ENCODE data around the gene MAMLD1. TPM values are rescaled to one million over a fixed set of nuclear protein-coding genes. Genes with fewer than 3 reads are reported as not detected.

MAMLD1 gene
- total and polyA plus RNA-seq, 9 of the 15 experiments (the other 6 are each of a cell fraction or from before 2014, with no cell fraction given): 0.12 to 0.18 TPM; not detected in 7

DNA sequence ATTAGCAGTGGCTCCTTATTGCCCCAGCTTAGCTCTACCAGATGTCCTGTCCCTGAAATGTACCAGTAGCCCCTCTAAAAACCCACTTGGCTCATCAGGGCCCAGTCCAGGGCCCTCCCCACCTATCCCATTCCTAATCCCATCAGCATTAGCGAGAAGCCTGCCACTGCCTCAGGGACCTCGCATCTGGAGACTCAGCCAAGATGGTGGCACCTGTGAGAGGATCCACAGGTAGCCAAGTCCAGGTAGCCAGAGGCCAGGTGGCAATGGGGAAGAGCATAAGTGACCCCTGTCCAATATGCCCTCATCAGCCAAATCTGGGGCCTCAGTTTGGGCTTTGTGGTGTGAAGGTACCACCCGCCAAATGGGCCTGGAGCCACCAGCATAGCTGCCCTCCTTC lies 97.7 kb downstream of the MAMLD1 start (continued):
- TF ChIP-seq, protein P1, sequence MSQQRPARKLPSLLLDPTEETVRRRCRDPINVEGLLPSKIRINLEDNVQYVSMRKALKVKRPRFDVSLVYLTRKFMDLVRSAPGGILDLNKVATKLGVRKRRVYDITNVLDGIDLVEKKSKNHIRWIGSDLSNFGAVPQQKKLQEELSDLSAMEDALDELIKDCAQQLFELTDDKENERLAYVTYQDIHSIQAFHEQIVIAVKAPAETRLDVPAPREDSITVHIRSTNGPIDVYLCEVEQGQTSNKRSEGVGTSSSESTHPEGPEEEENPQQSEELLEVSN (IDR thresholded peaks at IDR 0.05; ENCODE audit: borderline replicate concordance in 1 of 2, extremely low read depth in 1 of 2, insufficient read depth in 1 of 2, insufficient read length in 1 of 2, low read depth in 1 of 2, low read length in 1 of 2, poor library complexity in 1 of 2, severe bottlenecking in 1 of 2): no peak
- TF ChIP-seq NR3C1 (CRISPR knock-in tag; IDR thresholded peaks at IDR 0.05) (no peak), CBFA2T3 (IDR thresholded peaks at IDR 0.05) (no peak), ZNF583 (CRISPR knock-in tag; IDR thresholded peaks at IDR 0.05) (no peak), TFAM (CRISPR knock-in tag; conservative IDR thresholded peaks at IDR 0.05) (no peak), CAMTA2 (CRISPR knock-in tag; conservative IDR thresholded peaks at IDR 0.05) (no peak), LARP7 (IDR thresholded peaks at IDR 0.05) (no peak), ZKSCAN1 (IDR thresholded peaks at IDR 0.05; ENCODE audit: low read depth, low read length) (no peak), ELF2 (CRISPR knock-in tag; IDR thresholded peaks at IDR 0.05) (no peak), NR4A1 (CRISPR knock-in tag; IDR thresholded peaks at IDR 0.05) (no peak), NR4A1 (tag; IDR thresholded peaks at IDR 0.05) (no peak)

DNA sequence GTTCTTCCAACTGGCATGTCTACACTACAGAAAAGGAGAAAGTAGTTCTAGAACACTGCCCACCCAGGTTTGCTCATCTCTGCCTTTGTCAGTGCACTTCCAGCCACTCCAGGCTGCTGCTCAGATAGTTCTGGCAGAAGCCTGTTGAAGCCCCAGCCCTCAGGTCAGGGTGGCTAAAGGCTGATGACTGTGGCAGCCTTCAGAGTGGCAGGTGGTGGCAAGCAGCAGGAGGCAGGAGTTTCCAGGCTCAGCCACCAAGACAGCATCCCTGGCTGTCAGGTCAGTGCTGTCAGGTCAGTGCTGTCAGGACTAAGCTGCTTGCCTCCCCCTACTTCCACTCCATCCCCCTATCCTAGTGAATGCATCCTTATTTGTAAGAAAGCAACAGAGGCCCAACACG lies 100.4 kb downstream of the MAMLD1 start:
- FAIRE-seq (no peak), ATAC-seq (no peak), DNase-seq (ENCODE audit: extremely low read depth in 1 of 4, low spot score in 3 of 4) (no peak)
- in situ Hi-C loops (cut with MboI) (no loop called here), intact Hi-C loops (cut with micrococcal nuclease) (no loop called here)
- H3K4me1 ChIP-seq (replicated peaks in 1 of 2; ENCODE audit: control insufficient read depth in 2 of 2, insufficient read depth in 2 of 2, low read length in 2 of 2): no peaks in the 10 kb centered on the region
- CTCF ChIA-PET (ENCODE audit: low intra/inter-chr PET ratio): no interaction called here
- H3K4me3 ChIP-seq: no peak overlapping the region
- H3K9ac ChIP-seq (ENCODE audit: insufficient read depth in 1 of 2, low read depth in 2 of 2, low read length in 2 of 2): no peak overlapping the region
- no TSS peak for BruUV-seq (replicated peaks)
- H3K9me3 ChIP-seq (replicated peaks; ENCODE audit: control insufficient read depth, insufficient read depth, low read depth, low read length): no peaks in the 10 kb centered on the region
- H3K27me3 ChIP-seq (ENCODE audit: control insufficient read depth in 2 of 2, insufficient read depth in 2 of 2, low read length in 2 of 2): peaks cover 0 to 28% of the 10 kb centered on the region in 2 experiments; a peak in 2 of 5 replicates
- no peak overlapping the region for H3K4me2 ChIP-seq (ENCODE audit: insufficient read depth, low read length)
- no peaks in the 10 kb centered on the region for H3K79me2 ChIP-seq (ENCODE audit: control insufficient read depth, insufficient read depth, low read length)
- H3K36me3 ChIP-seq (ENCODE audit: control insufficient read depth, insufficient read depth, low read length): no peaks in the 10 kb centered on the region
- no peaks in the 10 kb centered on the region for H3K9me1 ChIP-seq (ENCODE audit: control insufficient read depth, insufficient read depth, low read length)
- 0% methylated on average over 1 of the region's 1 CpG for WGBS (ENCODE audit: insufficient coverage, low coverage, missing lambda C conversion rate)
- no peak overlapping the region for H3K27ac ChIP-seq (ENCODE audit: extremely low read depth, low read depth, low read length)
- H2AFZ ChIP-seq (ENCODE audit: low read depth, low read length): no peak overlapping the region
- POLR2A ChIA-PET: no interaction called here
- no peaks in the 10 kb centered on the region for H4K20me1 ChIP-seq (replicated peaks; ENCODE audit: control insufficient read depth, insufficient read depth, low read length)
- TF ChIP-seq, protein P2, sequence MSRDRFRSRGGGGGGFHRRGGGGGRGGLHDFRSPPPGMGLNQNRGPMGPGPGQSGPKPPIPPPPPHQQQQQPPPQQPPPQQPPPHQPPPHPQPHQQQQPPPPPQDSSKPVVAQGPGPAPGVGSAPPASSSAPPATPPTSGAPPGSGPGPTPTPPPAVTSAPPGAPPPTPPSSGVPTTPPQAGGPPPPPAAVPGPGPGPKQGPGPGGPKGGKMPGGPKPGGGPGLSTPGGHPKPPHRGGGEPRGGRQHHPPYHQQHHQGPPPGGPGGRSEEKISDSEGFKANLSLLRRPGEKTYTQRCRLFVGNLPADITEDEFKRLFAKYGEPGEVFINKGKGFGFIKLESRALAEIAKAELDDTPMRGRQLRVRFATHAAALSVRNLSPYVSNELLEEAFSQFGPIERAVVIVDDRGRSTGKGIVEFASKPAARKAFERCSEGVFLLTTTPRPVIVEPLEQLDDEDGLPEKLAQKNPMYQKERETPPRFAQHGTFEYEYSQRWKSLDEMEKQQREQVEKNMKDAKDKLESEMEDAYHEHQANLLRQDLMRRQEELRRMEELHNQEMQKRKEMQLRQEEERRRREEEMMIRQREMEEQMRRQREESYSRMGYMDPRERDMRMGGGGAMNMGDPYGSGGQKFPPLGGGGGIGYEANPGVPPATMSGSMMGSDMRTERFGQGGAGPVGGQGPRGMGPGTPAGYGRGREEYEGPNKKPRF (IDR thresholded peaks at IDR 0.05; ENCODE audit: low read depth, low read length): no peak
- TF ChIP-seq ZNF707 (CRISPR knock-in tag; conservative IDR thresholded peaks at IDR 0.05) (no peak), ZNF232 (CRISPR knock-in tag; IDR thresholded peaks at IDR 0.05) (no peak), PHF8 (IDR thresholded peaks at IDR 0.05; ENCODE audit: borderline replicate concordance, low read length) (no peak), JUNB (CRISPR knock-in tag; conservative IDR thresholded peaks at IDR 0.05) (no peak), ETV6 (IDR thresholded peaks at IDR 0.05; ENCODE audit: borderline replicate concordance in 1 of 2, low read depth in 2 of 2, low read length in 1 of 2) (no peak), ETV6 (CRISPR knock-in tag; IDR thresholded peaks at IDR 0.05; ENCODE audit: borderline replicate concordance) (no peak), CEBPG (CRISPR knock-in tag; IDR thresholded peaks at IDR 0.05) (no peak), CEBPG (tag; conservative IDR thresholded peaks at IDR 0.05 in 1 of 2, IDR thresholded peaks at IDR 0.05 in 1 of 2) (no peak)
- TF ChIP-seq, protein P3, sequence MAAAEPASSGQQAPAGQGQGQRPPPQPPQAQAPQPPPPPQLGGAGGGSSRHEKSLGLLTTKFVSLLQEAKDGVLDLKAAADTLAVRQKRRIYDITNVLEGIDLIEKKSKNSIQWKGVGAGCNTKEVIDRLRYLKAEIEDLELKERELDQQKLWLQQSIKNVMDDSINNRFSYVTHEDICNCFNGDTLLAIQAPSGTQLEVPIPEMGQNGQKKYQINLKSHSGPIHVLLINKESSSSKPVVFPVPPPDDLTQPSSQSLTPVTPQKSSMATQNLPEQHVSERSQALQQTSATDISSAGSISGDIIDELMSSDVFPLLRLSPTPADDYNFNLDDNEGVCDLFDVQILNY (CRISPR knock-in tag; IDR thresholded peaks at IDR 0.05): no peak

All from K562 (cell line).